SU-DHL-6 (cell line): ENCODE measurements around the gene PDGFA.

ENCODE experiments used
- H2AFZ ChIP-seq: fragments of 200-600 bp; sonication (generic); 2 replicates; pipeline ENCODE4 v1.6.1; 2014; ENCODE audit warnings: low read depth, mild to moderate bottlenecking, moderate library complexity, mixed read lengths, antibody characterized with exemption, low read length; ENCODE audit not compliant: severe bottlenecking
- H3F3A ChIP-seq: fragments of 200-600 bp; shearing (Covaris generic); 2 replicates; pipeline ENCODE4 v1.6.0; 2016; ENCODE audit warnings: antibody characterized with exemption, mild to moderate bottlenecking; ENCODE audit not compliant: insufficient read depth
- H3K27ac ChIP-seq: fragments of 200-600 bp; sonication (generic); 2 replicates; pipeline ENCODE4 v1.5.1; 2016; ENCODE audit warnings: low read depth, mild to moderate bottlenecking, low read length, moderate library complexity, mixed read lengths
- H3K27me3 ChIP-seq: fragments of 200-600 bp; sonication (generic), shearing (Covaris generic); 2 replicates; pipeline ENCODE4 v1.6.0; 2014; ENCODE audit warnings: mild to moderate bottlenecking, low read length
- H3K36me3 ChIP-seq: fragments of 200-600 bp; sonication (generic); 2 replicates; pipeline ENCODE4 v1.6.1; 2014; ENCODE audit warnings: mild to moderate bottlenecking, low read length, mixed read lengths
- H3K4me2 ChIP-seq: fragments of 300-600, 200-600 bp; shearing (Covaris generic), sonication (generic); 2 replicates; pipeline ENCODE4 v1.6.0; 2014; ENCODE audit warnings: low read length, low read depth, mild to moderate bottlenecking; ENCODE audit not compliant: poor library complexity, severe bottlenecking
- H3K4me3 ChIP-seq: fragments of 200-600 bp; sonication (generic); 2 replicates; pipeline ENCODE4 v1.5.1; 2014; ENCODE audit warnings: antibody characterized with exemption, low read length, mild to moderate bottlenecking, mixed read lengths; ENCODE audit not compliant: insufficient read depth, poor library complexity, severe bottlenecking
- H3K79me2 ChIP-seq: fragments of 200-600 bp; sonication (generic); 2 replicates; pipeline ENCODE4 v1.6.1; 2014; ENCODE audit warnings: mild to moderate bottlenecking, low read length, moderate library complexity; ENCODE audit not compliant: insufficient read depth
- H3K9ac ChIP-seq: fragments of 200-600 bp; sonication (generic); 2 replicates; pipeline ENCODE4 v1.7.0; 2014; ENCODE audit warnings: mild to moderate bottlenecking, low read length
- H3K9me2 ChIP-seq: fragments of 200-600 bp; sonication (generic); replicated peaks from 2 replicates; pipeline ENCODE4 v1.6.1; 2014; ENCODE audit warnings: low read length; ENCODE audit not compliant: insufficient read depth
- H3K9me3 ChIP-seq: fragments of 200-600 bp; sonication (generic); 2 replicates; pipeline ENCODE4 v1.6.1; 2014; ENCODE audit warnings: low read length, mixed read lengths; ENCODE audit not compliant: insufficient read depth
- H4K20me1 ChIP-seq: fragments of 200-600 bp; sonication (generic); 2 replicates; pipeline ENCODE4 v1.6.1; 2014; ENCODE audit warnings: low read depth, mild to moderate bottlenecking, antibody characterized with exemption, low read length, moderate library complexity, mixed read lengths
- CTCF ChIP-seq: fragments of 200-600 bp; sonication (generic); IDR thresholded peaks from one replicate; pipeline ENCODE4 v1.5.1; 2017; ENCODE audit warnings: antibody characterized with exemption, mild to moderate bottlenecking, low read length, moderate library complexity; ENCODE audit not compliant: insufficient read depth, poor library complexity, severe bottlenecking
- EZH2phosphoT487 ChIP-seq: fragments of 200-600 bp; sonication (generic), shearing (Covaris generic); conservative IDR thresholded peaks from 2 replicates; pipeline ENCODE4 v1.6.1; 2018; ENCODE audit warnings: mild to moderate bottlenecking, antibody characterized with exemption, low read length, moderate library complexity, mixed read lengths

The PDGFA gene

GRCh38 chr7:465710-466400 is 53.8 kb downstream of the PDGFA start:
- H2AFZ ChIP-seq, result no peak overlapping the region
- H3K4me2 ChIP-seq, result no peak overlapping the region
- no peaks in the 10 kb centered on the region for H3K9me3 ChIP-seq
- H3F3A ChIP-seq, result no peaks in the 10 kb centered on the region
- H3K4me3 ChIP-seq, result no peak overlapping the region
- no peaks in the 10 kb centered on the region for H3K9me2 ChIP-seq
- H3K27me3 ChIP-seq, result no peaks in the 10 kb centered on the region
- H3K27ac ChIP-seq, result no peak overlapping the region
- H3K36me3 ChIP-seq, result no peaks in the 10 kb centered on the region
- H3K79me2 ChIP-seq, result no peaks in the 10 kb centered on the region
- TF ChIP-seq EZH2phosphoT487, result no peak
- TF ChIP-seq CTCF, result no peak
- H4K20me1 ChIP-seq, result no peaks in the 10 kb centered on the region
- H3K9ac ChIP-seq, result no peak overlapping the region

- no peaks in the 10 kb centered on the region for H3K27me3 ChIP-seq
- no peaks in the 10 kb centered on the region for H3K9me2 ChIP-seq
- no peaks in the 10 kb centered on the region for H3K79me2 ChIP-seq
- H3F3A ChIP-seq, result no peaks in the 10 kb centered on the region
- H3K4me3 ChIP-seq, result no peak overlapping the region
- H2AFZ ChIP-seq, result no peak overlapping the region
- H3K4me2 ChIP-seq, result no peak overlapping the region
- no peak overlapping the region for H3K27ac ChIP-seq
- no peaks in the 10 kb centered on the region for H4K20me1 ChIP-seq
- no peak for TF ChIP-seq EZH2phosphoT487
- no peak for TF ChIP-seq CTCF
- no peaks in the 10 kb centered on the region for H3K9me3 ChIP-seq
- H3K36me3 ChIP-seq, result no peaks in the 10 kb centered on the region
- H3K9ac ChIP-seq, result no peak overlapping the region
Observed at GRCh38 chr7:464454-465401, 54.9 kb downstream of the PDGFA start.

- H3F3A ChIP-seq, result no peaks in the 10 kb centered on the region
- H3K27me3 ChIP-seq, result no peaks in the 10 kb centered on the region
- no peaks in the 10 kb centered on the region for H3K79me2 ChIP-seq
- no peak overlapping the region for H3K27ac ChIP-seq
- no peaks in the 10 kb centered on the region for H3K9me2 ChIP-seq
- no peaks in the 10 kb centered on the region for H3K36me3 ChIP-seq
- H3K9me3 ChIP-seq, result no peaks in the 10 kb centered on the region
- H3K9ac ChIP-seq, result no peak overlapping the region
- no peak for TF ChIP-seq EZH2phosphoT487
- no peak for TF ChIP-seq CTCF
- H2AFZ ChIP-seq, result no peak overlapping the region
- no peak overlapping the region for H3K4me3 ChIP-seq
- H4K20me1 ChIP-seq, result no peaks in the 10 kb centered on the region
- no peak overlapping the region for H3K4me2 ChIP-seq
Observed at GRCh38 chr7:463817-464453, 55.7 kb downstream of the PDGFA start.
